HG02973 (cell line): ENCODE results near the gene RPH3AL.
"Not testable (repeated sequence)": the region's sequence is repeated elsewhere in the genome, so short reads cannot be mapped to it uniquely, and the experiment has no call there.

Source experiments
- ATAC-seq: cut with Tn5 transposase; IDR thresholded peaks from one replicate; pipeline ENCODE4 v1.9.1; 2021; ENCODE audit warnings: moderate library complexity; ENCODE audit not compliant: unreplicated experiment

RPH3AL gene

DNA sequence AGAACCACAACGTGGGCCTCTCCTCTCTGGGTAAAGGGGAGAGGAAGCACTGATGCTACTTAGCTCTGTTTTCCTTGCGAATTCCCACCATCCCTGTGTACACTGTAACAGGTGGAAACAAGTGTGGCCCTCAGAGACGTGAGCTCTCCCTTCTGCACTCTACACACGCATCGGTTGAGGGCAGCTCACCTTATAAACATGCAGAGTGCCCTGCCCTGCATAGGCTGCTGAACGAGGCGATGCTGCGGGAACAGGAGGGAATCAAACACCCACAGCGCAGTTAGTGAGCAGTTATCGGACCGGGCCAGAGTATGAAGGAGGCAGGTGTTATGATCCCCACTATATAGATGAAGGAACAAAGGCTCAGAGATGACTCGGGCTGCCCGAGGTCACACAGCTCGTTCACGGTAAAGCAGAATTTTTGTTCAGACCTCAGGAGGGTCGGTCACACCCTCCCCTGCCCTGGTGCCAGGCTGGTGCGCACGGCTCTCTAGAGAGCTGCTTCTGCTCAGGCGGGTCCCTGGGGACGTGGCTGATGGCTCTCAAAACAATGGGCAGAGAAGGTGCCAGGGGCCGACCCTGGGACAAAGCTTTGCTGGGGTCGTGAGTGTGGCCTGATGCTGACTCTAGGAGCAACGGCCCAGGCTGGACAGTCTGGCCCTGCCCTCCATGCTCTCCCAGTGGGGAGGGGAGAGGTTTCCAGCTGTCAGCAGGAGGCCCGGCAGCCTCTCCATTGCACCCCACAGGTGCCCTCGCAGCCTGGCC, 68.5 kb downstream of the RPH3AL start:
- ATAC-seq = no peak

DNA sequence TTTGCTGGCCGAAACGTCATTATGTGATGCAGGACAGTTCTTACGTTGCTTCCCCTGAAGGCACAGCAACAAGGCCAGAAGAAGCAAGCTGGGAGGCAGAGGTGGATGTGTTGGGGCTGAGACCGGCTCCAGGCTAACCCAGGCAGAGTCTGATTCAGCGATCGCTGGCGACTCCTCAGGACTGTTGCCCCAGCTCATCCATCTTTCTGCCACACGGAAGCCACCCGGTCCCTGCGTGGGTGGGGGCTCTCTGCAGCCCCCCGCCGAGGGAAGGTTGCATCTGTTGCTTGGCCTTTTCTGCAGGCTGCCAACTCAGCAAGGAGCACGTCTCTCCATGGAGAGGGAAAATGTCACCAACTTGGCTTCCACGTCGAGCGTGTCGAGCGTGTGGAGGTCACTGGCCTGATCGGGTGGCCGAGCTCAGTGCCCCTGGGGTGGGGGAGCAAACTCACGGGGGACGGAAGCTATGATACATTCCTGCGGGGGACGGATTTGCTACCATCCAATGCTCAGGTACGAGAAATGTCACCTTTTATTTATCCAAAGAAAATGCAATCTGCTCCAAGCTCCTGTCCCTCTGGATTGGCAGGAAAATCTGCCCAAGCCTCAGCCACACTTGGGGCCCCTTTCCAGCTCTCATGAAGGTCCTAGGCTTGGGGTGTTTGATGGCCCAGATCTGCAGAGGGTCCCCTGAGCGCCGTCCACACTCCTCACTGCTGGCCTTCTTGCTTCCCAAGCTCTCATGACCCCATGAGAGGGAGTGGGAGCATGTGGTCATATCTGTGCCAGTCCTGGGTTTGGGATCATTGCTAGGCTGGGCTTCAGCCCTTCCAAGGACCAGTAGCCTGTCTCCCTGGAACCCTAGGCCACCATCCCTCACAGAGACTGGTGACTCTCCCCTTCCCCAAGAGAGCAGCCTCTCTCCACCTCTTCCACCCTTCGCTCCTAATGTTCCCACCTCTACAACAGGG, 69.4 kb downstream of the RPH3AL start:
- no peak for ATAC-seq

DNA sequence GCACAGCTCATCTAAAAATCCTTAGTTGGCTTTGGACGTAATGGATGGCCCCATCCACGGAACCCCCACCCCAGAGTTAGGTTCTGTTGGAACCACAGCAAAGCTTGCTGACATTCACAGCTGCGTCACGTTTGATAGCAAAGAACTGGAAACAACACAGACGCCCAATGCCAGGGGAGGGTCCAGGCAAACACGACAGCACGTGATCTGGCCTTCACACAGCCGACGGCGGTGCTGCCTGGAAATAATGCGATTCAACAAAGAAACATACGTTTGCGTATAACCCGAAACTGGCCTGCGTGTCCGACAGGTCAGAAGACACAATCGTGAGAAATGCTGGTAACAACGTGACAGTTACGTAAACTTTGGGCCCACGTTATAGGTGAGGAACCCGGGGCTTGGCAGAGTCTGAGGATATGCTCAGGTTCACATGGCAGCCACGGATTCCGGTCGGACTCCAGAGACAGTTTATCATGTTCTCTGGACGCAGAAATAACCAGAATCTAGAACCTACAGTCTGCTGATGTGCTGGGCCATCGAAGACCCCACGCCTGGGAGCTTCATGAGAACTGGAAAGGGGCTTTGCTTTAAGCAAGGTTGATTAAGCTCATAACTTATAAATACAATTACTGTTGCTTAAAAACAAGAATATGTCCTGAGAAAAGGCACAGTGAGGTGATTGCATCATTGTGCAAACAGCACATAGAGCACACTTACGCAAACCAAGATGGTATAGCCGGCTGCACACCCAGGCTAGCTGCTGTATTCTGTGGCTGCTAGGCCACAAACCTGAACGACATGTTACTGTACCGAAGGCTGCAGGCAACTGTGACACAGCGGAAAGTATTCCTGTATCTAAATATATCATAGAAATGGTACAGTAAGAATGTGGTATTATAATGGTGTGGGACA, 70.4 kb downstream of the RPH3AL start:
- ATAC-seq = no peak

DNA sequence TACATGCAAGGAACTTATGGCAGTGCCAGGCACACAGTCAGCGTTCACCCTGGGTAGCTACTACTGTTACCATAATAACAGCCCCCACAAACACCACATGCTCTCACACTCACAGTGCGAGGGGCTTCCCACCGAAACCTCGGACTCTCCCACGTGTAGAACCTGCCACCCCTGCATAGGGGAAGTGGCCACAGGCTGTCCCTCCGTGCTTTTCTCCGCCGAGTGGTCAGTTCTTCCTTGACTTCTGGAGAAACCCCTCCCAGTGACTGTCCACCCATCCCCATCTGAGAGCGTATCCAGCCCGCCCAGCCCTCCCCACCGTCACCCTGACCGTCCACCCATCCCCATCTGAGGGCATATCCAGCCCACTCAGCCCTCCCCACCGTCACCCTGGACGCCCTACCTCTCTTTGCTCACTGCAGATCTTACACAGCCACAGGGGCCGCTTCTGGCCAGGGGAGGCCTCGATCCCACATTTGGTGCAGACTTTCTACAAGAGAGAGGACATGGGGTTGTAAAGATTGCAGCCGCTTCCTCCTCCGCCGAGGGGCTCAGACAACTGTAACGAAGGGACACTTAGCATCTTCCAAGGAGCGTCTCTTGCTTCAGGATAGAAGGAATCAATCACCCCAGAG, 71.1 kb downstream of the RPH3AL start:
- no peak for ATAC-seq

DNA sequence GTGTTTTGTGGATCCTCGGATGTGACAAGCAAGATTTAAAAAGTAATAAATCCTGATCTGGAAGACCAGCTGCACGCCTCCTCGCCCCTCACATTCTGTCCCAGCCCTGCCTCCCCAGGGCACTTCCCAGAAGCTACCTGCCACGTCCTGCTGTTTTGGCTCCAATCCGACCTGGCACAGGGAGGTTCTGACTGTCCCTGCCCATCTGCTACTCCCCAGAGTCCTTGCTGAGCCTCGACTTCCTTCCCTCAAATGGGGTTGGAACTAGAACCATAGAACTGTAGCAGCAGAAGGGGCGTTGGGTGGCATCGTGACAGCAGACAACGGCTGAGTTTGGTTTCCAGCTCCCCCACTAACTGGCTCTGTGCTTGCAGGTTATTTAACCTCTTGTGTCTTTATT, 71.7 kb downstream of the RPH3AL start:
- no peak for ATAC-seq

DNA sequence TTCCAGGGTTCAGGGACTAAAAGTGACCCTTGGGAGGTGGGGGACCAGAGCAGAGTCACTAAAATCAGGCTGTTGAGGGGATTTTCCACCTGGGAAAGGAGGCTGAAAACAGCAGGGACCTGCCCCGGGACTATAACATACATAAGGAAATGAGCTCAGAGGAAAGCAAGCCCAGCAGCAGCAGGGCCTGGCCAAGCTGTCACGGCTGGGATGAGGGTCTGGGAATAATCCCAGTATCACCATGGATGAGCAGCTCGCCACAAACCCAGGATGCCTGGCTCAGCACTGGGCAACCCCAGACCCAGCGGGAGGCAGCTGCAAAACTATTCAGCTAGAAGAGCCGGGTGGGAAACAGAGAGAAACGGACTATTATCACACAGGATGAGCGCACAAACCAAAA, 72.4 kb downstream of the RPH3AL start:
- no peak for ATAC-seq

DNA sequence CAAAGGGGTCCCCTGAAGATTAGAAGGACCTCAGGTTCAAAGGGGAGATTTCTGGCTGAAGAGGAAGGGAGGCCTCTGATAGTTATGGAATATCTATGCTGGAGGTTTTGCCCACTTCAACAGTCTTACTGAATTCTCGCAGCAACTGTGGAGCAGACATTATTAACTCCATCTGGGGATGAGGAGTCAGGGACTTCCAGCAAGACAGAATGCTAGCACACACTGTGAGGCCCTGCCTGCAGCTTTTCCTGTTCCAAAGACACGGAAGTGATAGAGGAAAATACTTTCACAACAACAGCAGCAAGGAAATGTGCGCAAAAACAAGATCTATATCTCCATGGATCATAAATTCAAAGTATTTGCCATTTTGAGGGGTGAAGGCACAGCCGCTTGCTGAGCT, 72.8 kb downstream of the RPH3AL start:
- no peak for ATAC-seq

DNA sequence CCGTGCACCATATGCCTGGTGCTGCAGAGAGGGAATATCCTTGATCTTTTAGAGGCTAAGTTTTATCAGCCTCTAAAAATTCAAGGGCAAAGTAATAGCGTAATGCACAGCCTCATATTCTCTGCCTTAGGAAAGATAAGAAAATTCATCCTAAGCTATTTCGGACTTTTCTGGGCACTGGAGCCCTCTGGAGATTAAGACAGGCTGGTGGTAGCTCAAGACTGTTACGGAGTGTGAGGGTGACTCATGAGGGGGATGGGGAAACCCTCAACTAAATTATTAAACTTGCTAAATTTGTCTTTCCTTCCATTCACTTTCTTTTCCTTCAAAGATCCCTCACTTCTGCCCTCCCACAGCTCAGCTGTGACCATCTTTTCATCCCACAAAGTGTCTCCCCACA, 73.3 kb downstream of the RPH3AL start:
- no peak for ATAC-seq

DNA sequence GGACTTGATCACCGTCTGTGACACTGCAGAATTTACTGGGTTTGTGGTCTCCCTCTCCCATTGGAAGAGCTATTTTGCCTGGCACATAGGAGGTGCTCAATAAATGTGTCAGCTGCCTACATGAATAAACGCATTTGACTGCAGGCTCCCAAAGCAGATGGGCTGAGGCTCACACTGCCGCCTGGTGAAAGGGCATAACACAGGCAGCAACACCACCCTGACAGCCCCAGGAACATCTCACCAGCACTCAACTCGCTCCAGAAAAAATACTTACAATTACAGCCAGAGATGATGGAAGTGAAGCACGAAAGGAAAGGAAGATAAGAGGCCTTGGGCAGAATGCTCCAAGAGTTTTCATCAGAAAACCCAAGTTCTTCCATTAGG, 73.9 kb downstream of the RPH3AL start:
- ATAC-seq = no peak

DNA sequence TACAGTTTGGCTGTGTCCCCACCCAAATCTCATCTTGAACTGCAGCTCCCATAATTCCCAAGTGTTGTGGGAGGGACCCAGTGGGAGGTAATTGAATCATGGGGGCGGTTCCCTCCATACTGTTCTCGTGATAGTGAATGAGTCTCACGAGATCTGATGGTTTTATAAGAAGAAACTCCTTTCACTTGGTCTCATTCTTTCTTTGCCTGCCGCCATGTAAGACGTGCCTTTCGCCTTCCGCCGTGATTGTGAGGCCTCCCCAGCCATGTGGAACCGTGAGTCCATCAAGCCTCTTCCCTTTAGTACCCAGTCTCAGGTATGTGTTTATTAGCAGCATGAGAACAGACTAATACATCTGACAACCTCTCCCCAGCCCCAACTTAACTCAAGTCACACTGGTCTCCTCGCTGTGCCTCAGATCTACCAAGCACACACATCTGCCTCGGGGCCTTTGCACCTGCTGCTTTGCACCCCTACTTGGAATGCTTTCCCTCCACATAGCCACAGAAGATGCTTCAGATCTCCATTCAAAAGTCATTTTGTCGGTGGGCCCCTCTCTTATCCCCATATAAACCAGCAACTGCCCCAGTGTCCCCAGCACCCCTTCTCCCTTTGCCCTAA, 74.4 kb downstream of the RPH3AL start:
- ATAC-seq = no peak

DNA sequence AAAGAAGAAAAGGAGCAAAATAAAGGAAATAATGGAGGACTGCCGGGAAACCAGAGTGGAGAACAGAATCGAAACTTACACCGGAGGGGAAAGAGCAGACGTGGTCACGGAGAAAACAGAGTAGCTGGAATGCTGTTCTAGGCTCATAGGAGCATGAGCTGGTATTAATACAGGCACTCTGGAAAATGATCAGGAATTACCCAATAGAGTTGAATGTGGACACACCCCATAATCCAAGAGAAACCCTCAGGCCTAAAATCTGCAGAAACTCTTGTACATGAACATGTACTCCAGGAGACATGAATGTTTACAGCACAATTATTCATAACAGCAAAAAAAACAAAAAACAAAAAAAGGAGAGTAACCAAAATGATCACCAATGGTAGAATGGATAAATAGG, 77.7 kb downstream of the RPH3AL start:
- no peak for ATAC-seq

DNA sequence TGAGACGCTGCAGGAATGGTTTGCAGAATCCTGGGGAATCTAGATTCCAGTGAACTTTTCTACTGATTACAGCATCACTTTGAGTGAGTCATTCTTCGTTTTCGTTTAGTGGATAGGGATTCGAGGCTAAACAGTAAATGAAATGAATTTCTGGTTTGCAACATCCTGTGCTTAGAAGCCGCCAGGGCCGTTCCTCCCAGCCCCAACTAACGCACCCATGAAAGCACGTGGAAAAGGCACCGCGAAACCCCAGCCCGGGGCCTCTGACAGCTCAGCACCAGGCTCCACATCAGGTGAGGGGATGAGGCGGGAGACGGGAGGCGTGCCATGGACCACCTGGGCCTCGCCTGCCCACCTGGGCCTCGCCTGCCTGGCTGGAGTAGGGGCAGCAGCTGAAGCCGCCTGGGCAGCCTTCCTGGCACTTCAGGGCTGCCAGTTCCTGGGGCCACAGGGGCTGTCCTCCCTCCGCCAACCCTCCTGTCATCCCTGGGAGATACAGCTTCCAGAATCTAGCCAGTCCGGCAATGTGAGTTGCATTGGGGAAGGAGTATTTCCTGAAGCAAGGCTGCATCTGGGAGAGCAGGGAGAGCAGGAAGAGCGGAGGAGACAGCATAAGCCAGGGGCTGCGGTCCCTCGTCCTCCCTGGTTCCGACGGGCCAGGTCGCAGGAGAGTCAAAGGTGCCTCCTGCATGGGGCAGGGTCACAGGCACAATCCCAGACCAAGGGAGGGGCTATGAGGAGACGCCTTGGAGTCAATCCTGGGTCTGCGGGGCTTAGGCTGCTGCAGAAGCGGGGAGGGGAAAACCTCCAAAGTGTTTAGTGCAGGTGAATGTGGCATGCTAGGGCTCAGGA, 78.4 kb downstream of the RPH3AL start:
- ATAC-seq = no peak

DNA sequence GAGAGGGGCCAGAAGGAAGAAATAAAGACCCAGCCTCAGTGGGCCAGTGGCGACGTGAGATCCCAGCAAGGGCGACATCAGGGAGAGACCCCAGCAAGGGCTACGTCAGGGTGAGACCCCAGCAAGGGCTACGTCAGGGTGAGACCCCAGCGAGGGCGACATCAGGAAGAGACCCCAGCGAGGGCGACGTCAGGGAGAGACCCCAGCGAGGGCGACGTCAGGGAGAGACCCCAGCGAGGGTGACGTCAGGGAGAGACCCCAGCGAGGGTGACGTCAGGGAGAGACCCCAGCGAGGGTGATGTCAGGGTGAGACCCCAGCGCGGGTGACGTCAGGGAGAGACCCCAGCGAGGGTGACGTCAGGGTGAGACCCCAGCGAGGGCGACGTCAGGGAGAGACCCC, 79.8 kb downstream of the RPH3AL start:
- not testable (repeated sequence) for ATAC-seq

DNA sequence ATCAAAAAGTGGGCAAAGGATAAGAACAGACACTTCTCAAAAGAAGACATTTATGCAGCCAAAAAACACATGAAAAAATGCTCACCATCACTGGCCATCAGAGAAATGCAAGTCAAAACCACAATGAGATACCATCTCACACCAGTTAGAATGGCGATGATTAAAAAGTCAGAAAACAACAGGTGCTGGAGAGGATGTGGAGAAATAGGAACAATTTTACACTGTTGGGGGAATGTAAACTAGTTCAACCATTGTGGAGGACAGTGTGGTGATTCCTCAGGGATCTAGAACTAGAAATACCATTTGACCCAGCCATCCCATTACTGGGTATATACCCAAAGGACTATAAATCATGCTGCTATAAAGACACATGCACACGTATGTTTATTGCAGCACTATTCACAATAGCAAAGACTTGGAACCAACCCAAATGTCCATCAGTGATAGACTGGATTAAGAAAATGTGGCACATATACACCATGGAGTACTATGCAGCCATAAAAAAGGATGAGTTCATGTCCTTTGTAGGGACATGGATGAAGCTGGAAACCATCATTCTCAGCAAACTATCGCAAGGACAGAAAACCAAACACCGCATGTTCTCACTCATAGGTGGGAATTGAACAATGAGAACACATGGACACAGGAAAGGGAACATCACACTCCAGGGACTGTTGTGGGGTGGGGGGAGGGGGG, 80.5 kb downstream of the RPH3AL start:
- not testable (repeated sequence) for ATAC-seq

DNA sequence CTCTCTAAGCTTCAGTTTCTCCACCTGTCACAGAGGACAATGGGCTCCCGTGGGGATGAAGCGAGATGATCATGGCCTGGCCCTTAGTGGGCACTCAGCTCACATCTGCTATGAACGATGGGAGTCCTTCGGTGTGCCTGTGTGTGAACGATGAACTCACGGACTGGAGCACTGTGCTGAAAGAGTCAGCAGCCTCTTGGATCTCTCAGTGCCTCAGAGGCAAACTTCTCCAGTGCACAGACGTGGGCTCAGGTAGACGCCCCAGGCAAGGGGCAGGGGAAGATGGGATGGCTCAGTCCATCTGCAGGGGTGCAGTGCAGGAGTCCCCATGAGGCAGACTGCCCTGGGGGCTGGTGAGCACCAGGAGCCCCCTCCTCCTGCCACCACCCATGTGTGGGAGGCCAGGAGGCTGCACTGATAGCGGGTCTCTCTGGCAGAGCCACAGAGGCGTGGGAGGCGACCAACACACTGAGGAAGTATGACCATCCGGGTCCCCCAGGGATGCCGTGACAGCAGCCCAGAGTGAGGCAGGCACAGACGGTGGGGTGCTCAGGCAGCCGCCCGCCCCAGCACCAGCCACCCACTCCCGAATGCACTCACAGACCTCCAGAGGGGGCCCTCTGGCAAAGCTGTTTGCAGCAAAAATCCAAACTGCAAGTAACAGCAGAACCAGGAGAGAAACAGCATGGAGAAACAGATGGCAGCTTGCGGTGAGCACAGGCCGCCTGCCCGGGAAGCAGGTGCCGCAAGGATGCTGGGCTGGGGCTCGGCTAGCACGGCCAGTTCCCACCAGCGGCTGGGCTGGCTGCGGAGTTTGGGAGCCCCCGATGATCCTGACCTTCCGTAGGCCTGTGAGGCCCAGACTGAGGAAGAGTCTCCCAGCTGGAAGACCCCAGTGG, 82.7 kb downstream of the RPH3AL start:
- ATAC-seq = no peak

DNA sequence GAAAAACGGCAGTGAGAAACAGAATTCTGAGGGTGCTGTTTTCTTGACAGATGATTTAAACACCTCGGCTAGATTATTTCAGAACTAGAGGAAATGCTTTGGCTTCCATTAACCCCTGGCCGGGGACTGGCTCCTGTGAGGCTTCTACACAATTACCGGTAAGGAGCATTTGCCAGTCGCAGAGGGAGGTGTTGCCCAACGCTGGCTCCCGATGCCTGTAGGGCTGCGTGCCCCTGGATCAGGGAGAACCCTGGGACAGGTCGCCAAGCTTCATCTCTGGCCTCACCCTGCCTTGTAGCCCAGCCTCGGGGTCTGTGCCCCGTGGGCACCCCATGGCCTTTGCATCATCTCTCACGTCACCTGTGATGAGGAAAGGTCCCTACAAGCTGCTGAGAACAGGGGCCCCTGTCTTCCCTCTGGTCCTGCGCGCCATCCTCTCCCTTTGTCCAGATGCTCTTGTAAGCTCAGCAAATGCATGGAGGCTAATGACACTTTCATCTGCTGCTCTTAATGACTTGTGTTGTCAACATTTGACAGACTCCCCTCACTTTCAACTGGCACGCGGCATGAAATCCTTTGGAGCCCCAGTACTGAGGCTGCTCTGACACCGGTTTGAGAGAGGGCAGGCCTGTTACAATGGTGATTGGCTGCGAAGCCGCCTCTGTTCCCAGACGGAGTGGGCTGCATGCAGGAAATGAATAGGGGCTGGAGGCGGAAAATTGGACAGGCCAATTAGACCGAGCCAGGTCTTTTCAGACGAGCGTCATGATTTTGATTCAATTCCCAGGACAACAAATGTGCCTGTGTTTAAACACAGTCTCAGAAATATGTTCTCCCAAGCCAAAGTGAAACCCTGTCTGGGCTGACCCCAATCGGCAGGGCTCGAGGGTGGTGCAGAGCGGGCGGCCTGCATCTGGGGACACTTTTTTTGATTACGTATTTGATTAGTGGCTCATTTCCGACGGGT, 85.6 kb downstream of the RPH3AL start:
- no peak for ATAC-seq
